HG03342 (cell line): Measurements from ENCODE around the gene PTPRN.
"Not testable (repeated sequence)": the region's sequence is repeated elsewhere in the genome, so short reads cannot be mapped to it uniquely, and the experiment has no call there.

Source experiments
- ATAC-seq: cut with Tn5 transposase; IDR thresholded peaks from one replicate; pipeline ENCODE4 v1.9.1; 2021; ENCODE audit warnings: mild to moderate bottlenecking, moderate library complexity; ENCODE audit not compliant: unreplicated experiment

The PTPRN gene

DNA sequence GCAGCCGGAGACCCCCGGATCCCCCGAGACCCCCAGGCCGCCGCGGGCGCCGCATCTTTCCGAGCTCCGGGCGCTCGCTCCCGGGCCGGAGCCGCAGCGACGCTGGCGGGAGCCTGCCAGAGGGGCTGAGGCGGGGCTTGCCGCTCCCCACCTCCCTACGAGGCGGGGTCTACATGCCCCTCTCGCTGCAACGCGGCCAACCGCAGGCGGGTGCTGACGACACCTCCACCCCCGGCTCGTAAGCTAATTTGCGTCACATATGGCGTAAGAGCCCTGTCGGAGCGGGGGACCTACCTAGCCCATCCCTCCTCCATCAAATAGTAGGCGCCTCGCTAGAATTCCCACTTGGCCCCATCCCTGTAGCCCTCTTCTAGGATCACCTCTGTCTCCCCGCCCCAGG lies at the start of gene PTPRN:
Gene PTPRN (minus strand): TSS at position 124 of the 400 bp plus-strand sequence. CDS start 69 bp downstream, at position 55.
- no peak for ATAC-seq

- ATAC-seq: no peak
These were observed 49.2 kb upstream of the PTPRN start for GRCh38 chr2:219358170-219359075.

DNA sequence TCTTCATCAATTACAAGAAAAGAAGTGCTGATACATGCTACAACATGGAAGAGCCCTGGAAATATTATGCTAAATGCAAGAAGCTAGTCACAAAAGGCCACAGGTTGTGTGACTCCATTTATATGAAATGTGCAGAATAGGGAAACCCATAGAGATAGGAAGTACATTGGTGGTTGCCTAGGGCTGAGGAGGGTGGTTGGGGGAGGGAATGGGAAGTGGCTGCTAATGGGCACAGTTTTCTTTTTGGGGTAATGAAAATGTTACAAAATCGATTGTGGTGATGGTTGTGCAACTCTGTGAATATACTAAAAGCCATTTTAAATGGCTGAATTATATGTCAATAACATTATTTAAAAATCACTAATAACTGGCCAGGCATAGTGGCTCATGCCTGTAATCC lies 47.6 kb upstream of the PTPRN start:
- ATAC-seq: no peak

GRCh38 chr2:219354582-219354981 lies 45.4 kb upstream of the PTPRN start:
- ATAC-seq: no peak

GRCh38 chr2:219353129-219353528 lies 43.9 kb upstream of the PTPRN start:
- no peak for ATAC-seq

DNA sequence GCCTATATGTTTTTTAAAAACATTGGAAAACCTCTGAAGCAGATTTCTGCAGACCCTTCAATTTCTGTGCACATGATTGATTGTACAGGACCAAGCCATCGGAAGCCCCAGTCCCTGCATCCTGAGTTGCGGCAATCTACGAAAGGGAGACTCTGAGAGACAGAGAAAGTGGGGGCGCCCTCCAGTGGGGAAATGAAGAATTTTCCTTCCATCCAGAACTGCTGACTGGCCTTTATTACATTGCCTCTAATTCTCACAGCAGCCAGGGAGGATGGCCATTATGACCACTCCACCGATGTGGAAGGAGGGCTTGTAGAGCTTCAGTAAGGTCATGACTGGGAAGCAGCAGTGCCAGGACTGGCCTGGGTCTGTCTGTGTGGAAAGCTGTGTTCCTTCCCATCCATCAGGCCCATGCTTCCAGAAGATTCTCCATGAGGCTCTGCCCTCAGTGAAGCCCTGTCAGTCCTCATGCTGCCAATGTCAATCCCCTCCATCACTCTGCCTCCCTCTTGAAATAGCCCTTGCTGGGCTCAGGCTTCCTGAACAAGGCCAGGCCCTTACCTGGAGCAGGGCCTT lies 43.3 kb upstream of the PTPRN start:
- ATAC-seq: peak; percentile 69

GRCh38 chr2:219350710-219351221 lies 41.6 kb upstream of the PTPRN start:
- no peak for ATAC-seq

GRCh38 chr2:219350215-219350614 lies 41.0 kb upstream of the PTPRN start:
- ATAC-seq: no peak

DNA sequence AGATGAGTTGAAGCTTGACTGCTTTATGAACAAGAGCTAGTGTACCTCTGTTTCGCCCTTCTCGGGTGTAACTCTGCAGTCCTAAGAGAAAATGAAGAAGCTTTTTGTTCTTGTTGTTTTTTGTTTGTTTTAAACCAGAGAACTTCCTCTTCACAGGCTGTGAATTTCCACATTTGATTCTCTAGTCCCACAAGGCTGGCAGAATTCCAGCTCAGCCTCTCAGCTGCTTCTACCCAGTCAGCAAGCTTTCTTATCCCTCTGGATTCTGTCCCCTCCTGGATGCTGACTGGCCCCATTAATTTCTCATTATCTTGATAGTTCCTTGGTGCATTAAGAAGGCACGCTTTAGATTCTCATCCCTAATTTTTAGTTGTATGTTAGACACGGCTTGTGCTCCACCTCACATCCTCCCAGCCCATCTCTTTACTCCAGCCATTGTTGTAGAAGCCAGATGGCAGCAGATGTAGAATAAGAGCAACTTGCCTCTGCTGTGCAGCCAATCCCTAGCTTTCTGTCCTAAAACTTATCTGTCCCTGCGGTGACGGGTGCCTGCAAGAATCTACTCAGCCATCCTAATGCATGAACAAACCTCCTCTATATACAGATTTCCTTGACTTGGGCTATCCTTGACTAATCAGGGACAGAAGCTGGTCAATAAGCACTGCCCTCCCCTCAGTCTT lies 35.7 kb upstream of the PTPRN start:
- ATAC-seq: no peak

DNA sequence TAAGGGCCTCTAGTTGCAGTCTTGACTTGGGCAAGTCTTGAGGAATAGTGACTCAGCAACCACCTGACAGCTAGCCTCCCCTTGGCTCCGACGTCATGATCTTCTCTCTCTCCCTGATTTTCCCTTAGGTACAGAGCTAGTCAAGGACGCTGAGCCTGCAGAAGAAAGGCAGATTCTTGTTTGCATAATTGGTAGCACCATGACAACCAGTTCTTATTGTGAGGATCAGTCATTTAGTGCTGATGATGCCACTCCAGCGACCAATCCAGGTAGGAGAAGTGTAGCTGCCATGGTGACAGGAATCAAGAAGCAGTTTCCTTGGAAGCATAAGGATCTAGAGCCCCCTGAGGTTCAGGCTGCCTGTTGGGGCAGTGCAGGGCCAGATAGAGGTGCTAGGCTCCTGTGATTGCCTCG lies 26.2 kb upstream of the PTPRN start:
- no peak for ATAC-seq

DNA sequence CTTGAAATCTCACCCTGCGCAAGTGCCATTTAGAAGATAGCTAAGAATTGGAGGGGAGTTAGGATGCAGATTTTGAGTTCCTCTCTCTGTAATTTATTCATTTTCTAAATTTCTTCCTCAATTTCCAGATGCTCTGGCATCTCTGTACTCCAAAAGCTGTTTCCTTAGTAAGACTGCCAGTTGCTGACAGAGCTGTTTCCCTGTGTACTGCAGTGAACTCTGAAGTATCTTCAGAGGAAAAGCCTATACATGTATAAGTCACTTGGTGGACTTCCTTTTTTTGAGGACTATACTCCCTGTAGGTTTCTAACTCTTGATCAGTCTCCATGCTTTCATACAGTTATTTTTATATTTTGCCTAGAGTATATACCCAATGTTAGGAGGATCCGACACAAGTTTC lies 24.9 kb upstream of the PTPRN start:
- ATAC-seq: no peak

DNA sequence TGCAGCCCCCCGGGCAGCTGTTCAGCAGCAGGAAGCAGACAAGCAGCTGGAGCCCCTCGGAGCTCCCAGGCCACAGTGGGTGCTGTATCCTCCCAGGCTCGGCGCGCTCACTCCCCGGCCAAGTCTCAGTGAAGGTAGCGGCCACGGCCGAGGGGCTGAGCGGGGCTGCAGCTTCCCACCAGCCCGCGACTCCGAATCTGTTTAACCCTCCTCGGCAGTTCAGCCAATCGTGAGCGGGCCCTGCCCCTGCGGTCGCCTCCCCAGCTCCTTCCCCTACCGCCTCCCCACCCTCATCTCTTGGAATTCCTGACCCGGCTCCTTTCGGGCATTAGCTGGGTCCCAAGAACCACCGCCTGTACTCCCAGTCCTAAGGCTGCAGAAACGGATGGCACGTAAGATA lies 23.3 kb upstream of the PTPRN start, which contains the start of gene RESP18:
Gene RESP18 (minus strand): TSS at position 203 of the 400 bp plus-strand sequence.
- no peak for ATAC-seq

- no peak for ATAC-seq
These were observed 22.5 kb upstream of the PTPRN start for GRCh38 chr2:219331560-219332213.

DNA sequence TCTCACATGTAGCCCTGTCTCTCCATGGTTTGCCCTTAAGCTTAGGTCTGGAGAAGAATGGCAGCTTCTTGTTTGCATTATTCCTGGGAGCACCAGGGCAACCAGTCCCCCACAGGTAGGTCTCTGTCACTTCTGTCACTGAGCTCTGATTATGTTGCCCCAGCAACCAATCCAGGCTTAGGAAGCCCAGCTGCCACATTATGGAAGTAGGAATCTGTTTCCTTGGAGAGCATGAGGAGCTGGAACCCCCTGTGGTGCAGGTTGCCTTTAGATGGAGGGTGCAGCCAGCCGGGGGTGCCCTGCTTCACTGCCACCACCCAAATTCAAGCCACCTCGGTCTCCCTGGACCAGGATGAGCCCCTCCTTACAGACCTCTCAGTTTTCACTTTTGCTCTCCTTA lies 18.5 kb upstream of the PTPRN start:
- ATAC-seq: no peak

GRCh38 chr2:219325657-219326315 lies 16.6 kb upstream of the PTPRN start:
- ATAC-seq: no peak

- ATAC-seq: no peak
These were observed 15.9 kb upstream of the PTPRN start for GRCh38 chr2:219325136-219325535.

GRCh38 chr2:219323434-219323833 lies 14.2 kb upstream of the PTPRN start:
- no peak for ATAC-seq

- no peak for ATAC-seq
These were observed 5.7 kb upstream of the PTPRN start for GRCh38 chr2:219314804-219315468.

DNA sequence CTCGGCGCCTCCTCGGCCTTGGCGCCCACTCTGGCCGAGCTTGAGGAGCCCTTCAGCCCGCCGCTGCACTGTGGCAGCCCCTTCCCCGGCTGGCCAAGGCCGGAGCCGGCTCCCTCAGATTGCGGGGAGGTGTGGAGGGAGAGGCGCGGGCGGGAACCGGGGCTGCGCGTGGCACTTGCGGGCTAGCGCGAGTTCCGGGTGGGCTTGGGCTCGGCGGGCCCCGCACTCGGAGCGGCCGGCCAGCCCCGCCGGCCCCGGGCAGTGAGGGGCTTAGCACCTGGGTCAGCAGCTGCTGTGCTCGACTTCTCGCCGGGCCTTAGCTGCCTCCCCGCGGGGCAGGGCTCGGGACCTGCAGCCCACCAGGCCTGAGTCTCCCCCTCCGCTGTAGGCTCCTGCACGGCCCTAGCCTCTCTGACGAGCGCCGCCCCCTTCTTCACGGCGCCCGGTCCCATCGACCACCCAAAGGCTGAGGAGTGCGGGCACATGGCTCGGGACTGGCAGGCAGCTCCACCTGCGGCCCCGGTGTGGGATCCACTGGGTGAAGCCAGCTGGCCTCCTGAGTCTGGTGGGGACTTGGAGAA lies 3.6 kb upstream of the PTPRN start:
- not testable (repeated sequence) for ATAC-seq
